ENCODE results near the gene KREMEN1. TPM values are rescaled to one million over a fixed set of nuclear protein-coding genes. Genes with fewer than 3 reads are reported as not detected.

KREMEN1 gene
- total RNA-seq, 6 donors from 2014 or later: 8.4 to 24.3 (median 15.9) TPM

DNA sequence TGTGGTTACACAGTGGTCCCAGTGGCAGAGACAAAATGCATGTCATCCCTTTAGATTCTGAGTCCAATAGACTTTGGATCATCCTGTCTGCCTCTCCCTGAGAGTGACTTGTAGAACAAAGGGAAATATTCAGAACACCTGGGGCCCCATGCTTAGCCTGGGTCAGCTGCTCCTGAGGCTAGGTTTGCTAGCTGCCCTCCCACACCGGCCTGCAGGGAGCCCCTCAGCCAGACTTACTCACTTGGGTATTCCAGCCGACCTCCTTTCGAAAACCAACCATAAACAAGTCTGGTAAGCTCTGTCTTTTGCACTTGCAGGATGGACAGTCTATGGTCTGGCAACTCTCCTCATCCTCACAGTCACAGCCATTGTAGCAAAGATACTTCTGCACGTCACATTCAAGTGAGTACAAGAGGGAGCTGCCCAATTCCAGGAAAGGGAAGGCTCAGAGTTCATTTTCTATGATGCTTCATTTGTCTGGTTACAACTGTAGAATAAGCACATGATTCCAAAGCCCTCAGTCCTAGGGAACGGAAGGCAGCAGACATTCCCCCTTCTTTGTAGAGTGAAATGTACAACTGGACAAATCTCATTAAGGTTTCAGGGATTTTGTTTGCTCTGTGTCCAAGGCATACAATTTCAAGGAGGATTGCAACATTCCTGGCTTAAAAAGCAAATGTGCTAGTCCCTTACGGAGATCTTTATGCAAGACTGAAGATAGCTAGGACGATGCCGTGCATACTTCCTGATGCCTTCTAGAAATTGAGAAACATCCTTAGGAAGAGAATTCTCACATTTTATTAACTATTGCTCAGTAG is 67.3 kb downstream of the KREMEN1 start:
- Histone ChIP-seq H3K4me3 (no peak overlapping the region), H3K36me3 (peaks cover 0 to 28% (median 4%) of the 10 kb centered on the region in 4 donors), H3K27me3 (no peaks in the 10 kb centered on the region), H3K27ac (peak overlapping the region in 2 of 4 donors; percentile 30 to 43), H3K4me1 (peaks cover 20 to 47% (median 23%) of the 10 kb centered on the region in 4 donors), H3K9me3 (no peaks in the 10 kb centered on the region)
- DNase-seq (no peak), ATAC-seq (ENCODE audit: low FRiP score in 2 of 2) (peak; percentile 36 to 72)
- 57 to 60% methylated on average over 8 of the region's 8 CpGs for WGBS, 2 donors
- peak in 1 of 2 donors; percentile 40 for TF ChIP-seq POLR2AphosphoS5 (IDR thresholded peaks at IDR 0.05)
- TF ChIP-seq POLR2A (IDR thresholded peaks at IDR 0.05): no peak

DNA sequence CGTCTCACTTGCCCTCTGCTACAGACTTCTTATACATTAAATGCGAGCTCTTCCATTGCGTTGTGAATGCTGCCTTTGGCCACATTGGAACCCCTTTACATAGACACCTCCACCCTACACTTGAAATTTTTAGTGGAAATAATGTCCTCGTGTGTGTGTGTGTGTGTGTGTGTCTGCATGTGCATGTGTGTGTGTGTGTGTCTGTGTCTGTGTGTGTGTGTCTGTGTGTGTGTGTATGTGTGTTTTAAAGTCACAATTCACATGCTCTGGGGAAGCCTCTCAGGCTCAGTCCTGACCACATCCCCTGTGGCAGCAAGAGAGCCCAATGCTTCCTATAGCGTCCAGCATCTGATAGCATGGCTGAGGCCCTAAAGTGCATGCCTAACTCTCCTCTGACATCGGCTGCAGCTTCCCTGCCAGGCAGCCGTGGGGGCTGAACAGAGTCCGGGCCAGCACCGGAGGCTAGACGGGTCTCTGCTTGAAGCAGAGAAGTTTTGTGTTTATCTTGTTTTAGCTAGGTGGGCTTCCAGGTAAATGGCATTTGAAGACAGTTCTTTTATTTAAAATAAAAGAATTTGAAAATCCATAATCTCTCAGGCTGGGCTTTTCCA is 68.3 kb downstream of the KREMEN1 start:
- Histone ChIP-seq H3K27me3 (no peaks in the 10 kb centered on the region), H3K4me1 (peaks cover 12 to 37% (median 17%) of the 10 kb centered on the region in 4 donors), H3K27ac (no peak overlapping the region), H3K4me3 (no peak overlapping the region), H3K36me3 (peaks cover 0 to 28% (median 4%) of the 10 kb centered on the region in 4 donors), H3K9me3 (no peaks in the 10 kb centered on the region)
- TF ChIP-seq, protein P1, sequence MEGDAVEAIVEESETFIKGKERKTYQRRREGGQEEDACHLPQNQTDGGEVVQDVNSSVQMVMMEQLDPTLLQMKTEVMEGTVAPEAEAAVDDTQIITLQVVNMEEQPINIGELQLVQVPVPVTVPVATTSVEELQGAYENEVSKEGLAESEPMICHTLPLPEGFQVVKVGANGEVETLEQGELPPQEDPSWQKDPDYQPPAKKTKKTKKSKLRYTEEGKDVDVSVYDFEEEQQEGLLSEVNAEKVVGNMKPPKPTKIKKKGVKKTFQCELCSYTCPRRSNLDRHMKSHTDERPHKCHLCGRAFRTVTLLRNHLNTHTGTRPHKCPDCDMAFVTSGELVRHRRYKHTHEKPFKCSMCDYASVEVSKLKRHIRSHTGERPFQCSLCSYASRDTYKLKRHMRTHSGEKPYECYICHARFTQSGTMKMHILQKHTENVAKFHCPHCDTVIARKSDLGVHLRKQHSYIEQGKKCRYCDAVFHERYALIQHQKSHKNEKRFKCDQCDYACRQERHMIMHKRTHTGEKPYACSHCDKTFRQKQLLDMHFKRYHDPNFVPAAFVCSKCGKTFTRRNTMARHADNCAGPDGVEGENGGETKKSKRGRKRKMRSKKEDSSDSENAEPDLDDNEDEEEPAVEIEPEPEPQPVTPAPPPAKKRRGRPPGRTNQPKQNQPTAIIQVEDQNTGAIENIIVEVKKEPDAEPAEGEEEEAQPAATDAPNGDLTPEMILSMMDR (IDR thresholded peaks at IDR 0.05): no peak
- TF ChIP-seq POLR2A (IDR thresholded peaks at IDR 0.05) (no peak), POLR2AphosphoS5 (IDR thresholded peaks at IDR 0.05) (no peak), EP300 (IDR thresholded peaks at IDR 0.05) (no peak)
- ATAC-seq (ENCODE audit: low FRiP score in 2 of 2): no peak
- 77 to 80% methylated on average over 10 of the region's 10 CpGs for WGBS, 2 donors
- DNase-seq: no peak

DNA sequence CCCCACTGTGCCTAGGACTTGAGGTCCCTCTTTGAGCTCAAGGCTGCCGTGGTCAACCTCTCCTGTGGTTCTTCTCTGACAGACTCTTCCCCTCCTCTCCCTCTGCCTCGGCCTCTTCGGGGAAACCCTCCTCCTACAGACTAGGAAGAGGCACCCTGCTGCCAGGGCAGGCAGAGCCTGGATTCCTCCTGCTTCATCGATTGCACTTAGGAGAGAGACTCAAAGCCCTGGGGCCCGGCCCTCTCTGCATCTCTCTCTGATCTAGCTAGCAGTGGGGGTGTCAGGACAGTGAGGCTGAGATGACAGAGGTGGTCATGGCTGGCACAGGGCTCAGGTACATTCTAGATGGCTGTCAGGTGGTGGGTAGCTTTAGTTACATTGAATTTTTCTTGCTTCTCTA is 69.3 kb downstream of the KREMEN1 start:
- H3K36me3 ChIP-seq: peaks cover 0 to 28% (median 4%) of the 10 kb centered on the region in 4 donors
- DNase-seq (no peak), ATAC-seq (ENCODE audit: low FRiP score in 2 of 2) (no peak)
- H3K4me1 ChIP-seq: peaks cover 4 to 29% (median 15%) of the 10 kb centered on the region in 4 donors
- H3K4me3 ChIP-seq: no peak overlapping the region
- H3K9me3 ChIP-seq: no peaks in the 10 kb centered on the region
- TF ChIP-seq, protein P1 (IDR thresholded peaks at IDR 0.05): no peak
- TF ChIP-seq POLR2A (IDR thresholded peaks at IDR 0.05) (no peak), POLR2AphosphoS5 (IDR thresholded peaks at IDR 0.05) (no peak), EP300 (IDR thresholded peaks at IDR 0.05) (no peak)
- 80% methylated on average over 5 of the region's 5 CpGs for WGBS, 2 donors
- H3K27me3 ChIP-seq: no peaks in the 10 kb centered on the region
- no peak overlapping the region for H3K27ac ChIP-seq

DNA sequence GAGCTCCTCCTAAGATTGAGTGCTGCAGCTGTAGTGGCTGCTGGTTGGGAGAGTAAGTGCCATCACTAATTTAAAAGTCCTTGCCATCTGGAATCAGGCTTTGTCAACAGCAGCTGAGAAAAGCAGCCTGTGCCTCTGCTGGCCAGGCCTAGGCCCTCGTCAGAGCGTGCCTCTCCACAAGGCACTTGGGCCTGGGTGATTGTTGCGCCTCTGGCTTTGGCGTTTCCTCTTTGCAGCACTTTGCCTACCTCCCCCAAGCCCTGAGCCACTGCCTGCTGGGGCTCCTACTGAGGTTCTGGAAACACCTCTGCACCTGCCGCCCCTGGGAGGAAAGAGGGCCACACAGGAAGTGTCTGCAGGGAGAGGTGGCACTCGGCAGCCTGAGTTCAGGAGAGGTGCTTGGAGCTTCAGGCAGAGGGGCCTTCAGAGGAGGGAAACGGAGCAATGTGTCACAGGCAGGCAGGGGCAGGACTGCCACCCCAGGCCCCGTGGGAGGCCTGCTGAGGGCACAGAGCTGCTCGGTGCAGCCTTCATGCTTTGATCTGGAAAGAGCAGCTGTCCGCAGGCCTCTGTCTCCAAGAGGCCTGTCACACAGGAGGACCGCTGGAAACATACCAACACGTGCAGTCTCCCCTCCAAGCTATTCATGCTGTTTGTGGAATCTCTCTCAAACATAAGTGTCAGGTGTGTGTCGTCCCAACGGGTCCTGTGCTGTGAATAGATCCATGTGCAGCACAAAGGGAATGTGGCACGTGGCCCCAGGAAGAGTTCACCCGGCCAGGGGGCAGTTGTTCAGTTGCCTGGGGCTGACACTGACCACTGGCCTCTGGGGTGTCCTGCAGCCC is 71.3 kb downstream of the KREMEN1 start:
- Histone ChIP-seq H3K9me3 (no peaks in the 10 kb centered on the region), H3K27me3 (no peaks in the 10 kb centered on the region), H3K36me3 (peaks cover 0 to 19% (median 4%) of the 10 kb centered on the region in 4 donors), H3K27ac (no peak overlapping the region), H3K4me3 (no peak overlapping the region), H3K4me1 (peaks cover 0 to 19% (median 10%) of the 10 kb centered on the region in 4 donors)
- ATAC-seq (ENCODE audit: low FRiP score in 2 of 2): no peak
- DNase-seq: no peak
- TF ChIP-seq EP300 (IDR thresholded peaks at IDR 0.05): no peak
- TF ChIP-seq, protein P1 (IDR thresholded peaks at IDR 0.05): no peak
- no peak for TF ChIP-seq POLR2A (IDR thresholded peaks at IDR 0.05)
- WGBS, 2 donors: 80 to 81% methylated on average over 3 to 14 of the region's 16 CpGs

DNA sequence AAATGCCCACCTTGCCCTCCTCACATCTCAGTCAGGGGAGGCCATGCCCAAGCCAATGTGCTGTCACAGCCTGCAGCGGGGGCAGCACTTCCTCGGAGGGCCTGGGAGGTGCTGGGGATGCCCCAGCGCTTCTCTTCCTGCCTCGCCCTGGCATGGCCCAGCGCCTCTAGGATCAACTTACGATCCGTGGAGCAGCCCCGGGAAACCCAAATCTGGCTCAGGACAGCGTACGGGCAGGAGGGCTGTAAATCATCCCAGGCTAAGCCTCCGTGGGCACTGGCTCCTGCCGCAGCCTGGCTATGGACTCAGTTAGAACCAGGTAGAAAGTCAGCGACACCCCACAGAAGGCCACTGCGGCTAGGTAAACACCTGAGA is 71.9 kb downstream of the KREMEN1 start:
- peak in 1 of 2 donors; percentile 66 for DNase-seq
- 85 to 100% methylated on average over 1 to 9 of the region's 14 CpGs for WGBS, 2 donors

More for the DNA sequence above, 71.9 kb downstream of the KREMEN1 start:
- H3K36me3 ChIP-seq: peaks cover 0 to 19% (median 4%) of the 10 kb centered on the region in 4 donors
- TF ChIP-seq POLR2A (IDR thresholded peaks at IDR 0.05): no peak
- TF ChIP-seq, protein P1 (IDR thresholded peaks at IDR 0.05): no peak
- no peak for TF ChIP-seq EP300 (IDR thresholded peaks at IDR 0.05)
- TF ChIP-seq POLR2AphosphoS5 (IDR thresholded peaks at IDR 0.05): no peak
- no peaks in the 10 kb centered on the region for H3K27me3 ChIP-seq
- no peak overlapping the region for H3K27ac ChIP-seq
- H3K9me3 ChIP-seq: no peaks in the 10 kb centered on the region
- H3K4me1 ChIP-seq: peaks cover 5 to 23% (median 12%) of the 10 kb centered on the region in 4 donors
- H3K4me3 ChIP-seq: no peak overlapping the region
- ATAC-seq (ENCODE audit: low FRiP score in 2 of 2): no peak

Data from upper lobe of left lung (tissue), 6 donors.